ENCODE results near the gene IRF9.
A peak's percentile ranks its signal among the peaks of the same experiment; 100 is the strongest.

The IRF9 gene

GRCh38 chr14:24160850-24161804 lies at the start of gene IRF9:
TSS of gene IRF9 (plus strand) at chr14:24161265. CDS start at chr14:24162145, 880 bp downstream.
- TF ChIP-seq, protein P1, sequence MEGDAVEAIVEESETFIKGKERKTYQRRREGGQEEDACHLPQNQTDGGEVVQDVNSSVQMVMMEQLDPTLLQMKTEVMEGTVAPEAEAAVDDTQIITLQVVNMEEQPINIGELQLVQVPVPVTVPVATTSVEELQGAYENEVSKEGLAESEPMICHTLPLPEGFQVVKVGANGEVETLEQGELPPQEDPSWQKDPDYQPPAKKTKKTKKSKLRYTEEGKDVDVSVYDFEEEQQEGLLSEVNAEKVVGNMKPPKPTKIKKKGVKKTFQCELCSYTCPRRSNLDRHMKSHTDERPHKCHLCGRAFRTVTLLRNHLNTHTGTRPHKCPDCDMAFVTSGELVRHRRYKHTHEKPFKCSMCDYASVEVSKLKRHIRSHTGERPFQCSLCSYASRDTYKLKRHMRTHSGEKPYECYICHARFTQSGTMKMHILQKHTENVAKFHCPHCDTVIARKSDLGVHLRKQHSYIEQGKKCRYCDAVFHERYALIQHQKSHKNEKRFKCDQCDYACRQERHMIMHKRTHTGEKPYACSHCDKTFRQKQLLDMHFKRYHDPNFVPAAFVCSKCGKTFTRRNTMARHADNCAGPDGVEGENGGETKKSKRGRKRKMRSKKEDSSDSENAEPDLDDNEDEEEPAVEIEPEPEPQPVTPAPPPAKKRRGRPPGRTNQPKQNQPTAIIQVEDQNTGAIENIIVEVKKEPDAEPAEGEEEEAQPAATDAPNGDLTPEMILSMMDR (IDR thresholded peaks at IDR 0.05; ENCODE audit: control insufficient read depth, insufficient read depth, low read depth, low read length, missing control alignments): peak; percentile 93
- peak within 1 kb of the TSS; percentile 85 for H3K4me3 ChIP-seq (ENCODE audit: control insufficient read depth, low read depth, low read length)
- peak; percentile 81 for DNase-seq (ENCODE audit: low read depth)

- TF ChIP-seq, protein P1 (IDR thresholded peaks at IDR 0.05; ENCODE audit: control insufficient read depth, insufficient read depth, low read depth, low read length, missing control alignments): no peak
- DNase-seq (ENCODE audit: low read depth): no peak
These were observed 47.7 kb upstream of the IRF9 start for GRCh38 chr14:24113379-24113800.

GRCh38 chr14:24113801-24114531 lies 47.1 kb upstream of the IRF9 start:
- DNase-seq (ENCODE audit: low read depth): peak; percentile 58
- TF ChIP-seq, protein P1 (IDR thresholded peaks at IDR 0.05; ENCODE audit: control insufficient read depth, insufficient read depth, low read depth, low read length, missing control alignments): no peak
- H3K4me3 ChIP-seq (ENCODE audit: control insufficient read depth, low read depth, low read length): peak overlapping the region; percentile 71

More at GRCh38 chr14:24113379-24113800, 47.7 kb upstream of the IRF9 start:
- peak overlapping the region; percentile 71 for H3K4me3 ChIP-seq (ENCODE audit: control insufficient read depth, low read depth, low read length)

GRCh38 chr14:24114532-24115421 lies 46.3 kb upstream of the IRF9 start, which contains the start of the genes DCAF11 and NRL:
TSS of gene DCAF11 (plus strand) at chr14:24114777. CDS start at chr14:24115595, 818 bp downstream.
TSS of gene NRL (minus strand) at chr14:24114949. CDS start at chr14:24082848, 32,101 bp downstream.
- TF ChIP-seq, protein P1 (IDR thresholded peaks at IDR 0.05; ENCODE audit: control insufficient read depth, insufficient read depth, low read depth, low read length, missing control alignments): no peak
- peak; percentile 99 for DNase-seq (ENCODE audit: low read depth)
- peak within 1 kb of the TSS; percentile 79 for H3K4me3 ChIP-seq (ENCODE audit: control insufficient read depth, low read depth, low read length)

GRCh38 chr14:24115422-24116127 lies 45.5 kb upstream of the IRF9 start:
- DNase-seq (ENCODE audit: low read depth): no peak
- H3K4me3 ChIP-seq (ENCODE audit: control insufficient read depth, low read depth, low read length): peak overlapping the region; percentile 79
- TF ChIP-seq, protein P1 (IDR thresholded peaks at IDR 0.05; ENCODE audit: control insufficient read depth, insufficient read depth, low read depth, low read length, missing control alignments): no peak

Measured in AG09309 (cell line).